K562 (cell line): Measurements from ENCODE around the gene POC5. TPM values are rescaled to one million over a fixed set of nuclear protein-coding genes. Genes with fewer than 3 reads are reported as not detected.

ENCODE experiments used
- ATAC-seq: fragments of 200-7000 bp; cut with Tn5 transposase; 3 replicates; pipeline ENCODE4 v1.9.1; 2020; ENCODE audit warnings: moderate library complexity
- BruUV-seq: library from RNA; stranded (reverse); fragments of 400-500 nt; replicated peaks from 2 replicates; lab custom pipeline; 2021; lab: Mats Ljungman, UMichigan
- CTCF ChIA-PET: fragments of 300-600 bp; formaldehyde crosslinking; extraction: SDS; loops from one replicate; lab custom pipeline; 2021; ENCODE audit warnings: low intra/inter-chr PET ratio; lab: Yijun Ruan, JAX
- POLR2A ChIA-PET: fragments of 300-600, 350-650 bp; sonication (Branson Sonifier 250); formaldehyde crosslinking; extraction: SDS; loops from one replicate; lab custom pipeline; 2021; ENCODE audit warnings: antibody characterized with exemption, inconsistent platforms; lab: Yijun Ruan, JAX
- DNase-seq, 4 experiments: peaks; one replicate each; pipeline versions ENCODE4 v3.0.0 to v3.0.0-alpha.2; 2011 to 2018; ENCODE audit warnings: low spot score in 3 of 4, mixed read lengths in 3 of 4; ENCODE audit errors: extremely low read depth in 1 of 4
- FAIRE-seq: peaks from 2 replicates; lab custom pipeline; 2011; peaks lifted over from hg19 to GRCh38; lab: Jason Lieb, UNC
- H2AFZ ChIP-seq: 2 replicates; pipeline ENCODE4 v1.6.0; 2011; ENCODE audit warnings: low read depth, low read length, control low read depth, inconsistent platforms
- H3K27ac ChIP-seq: fragments of 200-600 bp; 3 replicates; pipeline ENCODE4 v1.8.0; 2011; ENCODE audit warnings: low read depth, mild to moderate bottlenecking, control low read depth, inconsistent platforms, low read length, moderate library complexity, mixed read lengths; ENCODE audit errors: extremely low read depth
- H3K27me3 ChIP-seq, 2 experiments: fragments of 300-600 bp in 1 of 2; 2 replicates in 1 of 2; 3 replicates in 1 of 2; pipeline versions ENCODE4 v1.6.0 to v1.8.0; 2011; ENCODE audit warnings: inconsistent platforms in 2 of 2, low read length in 2 of 2, mild to moderate bottlenecking in 1 of 2, mixed read lengths in 1 of 2, moderate library complexity in 1 of 2; ENCODE audit not compliant: control insufficient read depth in 2 of 2, insufficient read depth in 2 of 2
- H3K36me3 ChIP-seq: fragments of 300-600 bp; 3 replicates; pipeline ENCODE4 v1.8.0; 2011; ENCODE audit warnings: mild to moderate bottlenecking, low read length, inconsistent platforms; ENCODE audit not compliant: control insufficient read depth, insufficient read depth
- H3K4me1 ChIP-seq, 2 experiments: fragments of 200-600 bp in 1 of 2; replicated peaks in 1 of 2; 2 replicates in 1 of 2; 3 replicates in 1 of 2; pipeline versions ENCODE4 v1.5.1 to v1.8.0; 2011; ENCODE audit warnings: inconsistent platforms in 2 of 2, low read length in 2 of 2, mild to moderate bottlenecking in 1 of 2, mixed read lengths in 1 of 2, moderate library complexity in 1 of 2; ENCODE audit not compliant: control insufficient read depth in 2 of 2, insufficient read depth in 2 of 2
- H3K4me2 ChIP-seq: 2 replicates; pipeline ENCODE4 v1.6.1; 2011; ENCODE audit warnings: low read length, control low read depth, inconsistent platforms, mixed read lengths; ENCODE audit not compliant: insufficient read depth
- H3K4me3 ChIP-seq: fragments of 200-600 bp; sonication (generic), shearing (Covaris generic); 2 replicates; pipeline ENCODE4 v1.5.1; 2016; ENCODE audit warnings: control low read depth, inconsistent platforms
- H3K79me2 ChIP-seq: fragments of 200-600 bp; 3 replicates; pipeline ENCODE4 v1.8.0; 2011; ENCODE audit warnings: low read length, inconsistent platforms; ENCODE audit not compliant: control insufficient read depth, insufficient read depth
- H3K9ac ChIP-seq, 2 experiments: 2 replicates each; pipeline versions ENCODE4 v1.6.0 to v1.6.1; 2011; ENCODE audit warnings: low read depth in 2 of 2, low read length in 2 of 2, control low read depth in 1 of 2, inconsistent platforms in 1 of 2, mild to moderate bottlenecking in 1 of 2, mixed read lengths in 1 of 2; ENCODE audit not compliant: insufficient read depth in 1 of 2
- H3K9me1 ChIP-seq: one replicate; pipeline ENCODE4 v1.6.0; 2011; ENCODE audit warnings: inconsistent platforms, mild to moderate bottlenecking, low read length, moderate library complexity; ENCODE audit not compliant: control insufficient read depth, insufficient read depth
- H3K9me3 ChIP-seq: replicated peaks from 2 replicates; pipeline ENCODE4 v1.5.1; 2011; ENCODE audit warnings: low read depth, low read length, inconsistent platforms; ENCODE audit not compliant: control insufficient read depth, insufficient read depth
- H4K20me1 ChIP-seq: replicated peaks from 2 replicates; pipeline ENCODE4 v1.6.1; 2011; ENCODE audit warnings: low read length, inconsistent platforms, mixed read lengths; ENCODE audit not compliant: control insufficient read depth, insufficient read depth
- ARID1B ChIP-seq: fragments of 450-650 bp; IDR thresholded peaks from 2 replicates; pipeline ENCODE4 v1.6.1; 2016; ENCODE audit warnings: antibody characterized with exemption, mild to moderate bottlenecking, inconsistent platforms
- BRD9 ChIP-seq: fragments of 450-650 bp; IDR thresholded peaks from 2 replicates; pipeline ENCODE4 v1.6.1; 2018; ENCODE audit warnings: low read depth; ENCODE audit not compliant: partially characterized antibody
- C11orf30 ChIP-seq: fragments of 450-650 bp; IDR thresholded peaks from 2 replicates; pipeline ENCODE4 v1.6.1; 2016; ENCODE audit warnings: low read depth, mild to moderate bottlenecking
- GTF2E2 ChIP-seq: fragments of 200-800 bp; sonication (Bioruptor generic); IDR thresholded peaks from 2 replicates; pipeline ENCODE4 v1.6.1; 2016; ENCODE audit warnings: missing genetic modification characterization, missing compliant biosample characterization
- HDAC2 ChIP-seq: fragments of 450-650 bp; IDR thresholded peaks from 2 replicates; pipeline ENCODE4 v1.6.1; 2016; ENCODE audit warnings: mild to moderate bottlenecking
- MYNN ChIP-seq, 2 experiments: sonication (generic); formaldehyde crosslinking in 1 of 2; IDR thresholded peaks; 2 replicates each; pipeline versions ENCODE4 v1.5.0 to v1.6.1; 2016 to 2020; ENCODE audit warnings: antibody characterized with exemption in 1 of 2, missing genetic modification reagents in 1 of 2
- RBM39 ChIP-seq: fragments of 200-400 bp; formaldehyde crosslinking; optimal IDR thresholded peaks from 2 replicates; pipeline ENCODE3; 2018; ENCODE audit warnings: low read depth, low read length
- TEAD1 ChIP-seq, 2 experiments: fragments of 450-650 bp in 1 of 2; sonication (generic) in 1 of 2; formaldehyde crosslinking; IDR thresholded peaks; 2 replicates each; pipeline versions ENCODE4 v1.4.0 to v1.8.0; 2020 to 2022; ENCODE audit warnings: mild to moderate bottlenecking in 2 of 2, missing genetic modification reagents in 1 of 2
- YBX1 ChIP-seq: fragments of 450-650 bp; IDR thresholded peaks from 2 replicates; pipeline ENCODE4 v1.7.1; 2016; ENCODE audit warnings: mild to moderate bottlenecking
- ZNF24 ChIP-seq: fragments of 450-650 bp; IDR thresholded peaks from 2 replicates; pipeline ENCODE4 v1.6.1; 2016
- ZNF445 ChIP-seq: fragments of 250-450 bp; sonication (Bioruptor Pico); IDR thresholded peaks from 2 replicates; pipeline ENCODE4 v1.4.0; 2020; ENCODE audit warnings: low read depth, mild to moderate bottlenecking, moderate library complexity
- WGBS: fragments of 100-300 bp; shearing (Covaris generic); methylation state at CpG from one replicate; pipeline ENCODE4 v1.1.6; 2016; ENCODE audit warnings: low coverage, mixed read lengths; ENCODE audit not compliant: insufficient coverage; ENCODE audit errors: missing lambda C conversion rate; 5-methylcytosine and 5-hydroxymethylcytosine counted together
- in situ Hi-C: fragments of 300-500 bp; cut with MboI; formaldehyde crosslinking; loops from 4 replicates; pipeline ENCODE4 v1.15.0; 2018; ENCODE audit warnings: inconsistent platforms, mixed read lengths
- intact Hi-C: fragments of 100-400 bp; cut with micrococcal nuclease; formaldehyde crosslinking; loops from 2 replicates; pipeline ENCODE4 v1.14.2; 2022
- polyA plus RNA-seq, 8 experiments: library from polyadenylated mRNA; depleted of rRNA in 4 of 8; stranded (reverse) in 5 of 8; unstranded in 3 of 8; fragments of >200 nt; fragmentation: Nextera tagmentation in 2 of 8; fragmentation: Illumina TruSeq in 1 of 8; extraction: Ambion mirVana in 2 of 8; extraction: Trizol in 1 of 8; gene quantifications; 2 replicates each; pipeline versions ENCODE4 v1.2.1 to v1.2.3, GENCODE V29; 2011 to 2014; ENCODE audit warnings: inconsistent platforms in 1 of 8, missing spikeins in 1 of 8
- total RNA-seq, 7 experiments: library from RNA; depleted of rRNA in 6 of 7; stranded (reverse); fragments of >200 nt in 6 of 7; fragmentation: Illumina TruSeq in 2 of 7; extraction: Trizol in 2 of 7; gene quantifications; 2 replicates each; pipeline versions ENCODE4 v1.2.1 to v1.2.3, GENCODE V29; 2011 to 2021; ENCODE audit warnings: low replicate concordance in 1 of 7
- TF ChIP-seq, protein P1 (sequence below): fragments of 250-450 bp; sonication (Bioruptor Pico); IDR thresholded peaks from 2 replicates; pipeline ENCODE4 v1.5.0; 2021
- TF ChIP-seq, protein P2 (sequence below): sonication (generic); formaldehyde crosslinking; IDR thresholded peaks from 2 replicates; pipeline ENCODE4 v1.8.0; 2022; ENCODE audit warnings: missing genetic modification reagents, mild to moderate bottlenecking, borderline replicate concordance
- TF ChIP-seq, protein P3 (sequence below): sonication (generic); formaldehyde crosslinking; IDR thresholded peaks from 2 replicates; pipeline ENCODE4 v1.8.1; 2023; ENCODE audit warnings: mild to moderate bottlenecking, missing genetic modification reagents
- TF ChIP-seq, protein P4 (sequence below): IDR thresholded peaks from 3 replicates; pipeline ENCODE4 v1.6.1; 2011; ENCODE audit warnings: borderline replicate concordance, mild to moderate bottlenecking; ENCODE audit not compliant: insufficient read length, insufficient read depth

The POC5 gene
- total and polyA plus RNA-seq, 9 of the 15 experiments (the other 6 are each of a cell fraction or from before 2014, with no cell fraction given) = 14.5 to 38.2 (median 27.0) TPM

DNA sequence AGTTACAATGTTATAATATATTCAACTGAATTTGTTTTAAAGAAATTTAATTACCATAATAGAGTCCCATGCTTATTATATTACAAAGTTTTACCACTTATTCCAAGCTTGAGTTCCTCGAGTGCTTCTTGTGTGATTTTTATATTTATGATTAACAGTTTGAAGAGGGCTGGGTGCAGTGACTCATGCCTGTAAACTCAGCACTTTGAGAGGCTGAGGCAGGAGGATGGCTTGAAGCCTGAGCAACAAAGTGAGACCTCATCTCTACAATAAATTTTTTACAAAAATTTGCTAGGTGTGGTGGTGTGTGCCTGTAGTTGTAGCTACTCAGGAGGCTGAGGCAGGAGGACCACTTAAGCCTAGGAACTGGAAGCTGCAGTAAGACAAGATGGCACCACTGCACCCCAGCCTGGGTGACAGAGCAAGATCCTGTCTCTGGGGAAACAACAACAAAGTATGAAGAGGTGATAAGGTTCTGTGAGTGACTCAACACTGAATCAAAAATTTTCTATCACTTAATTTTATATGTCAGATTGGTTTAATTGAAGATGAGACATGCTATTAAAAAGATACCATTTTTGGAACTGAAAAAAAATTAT, 9.2 kb downstream of the POC5 start (continued):
- TF ChIP-seq, protein P1, sequence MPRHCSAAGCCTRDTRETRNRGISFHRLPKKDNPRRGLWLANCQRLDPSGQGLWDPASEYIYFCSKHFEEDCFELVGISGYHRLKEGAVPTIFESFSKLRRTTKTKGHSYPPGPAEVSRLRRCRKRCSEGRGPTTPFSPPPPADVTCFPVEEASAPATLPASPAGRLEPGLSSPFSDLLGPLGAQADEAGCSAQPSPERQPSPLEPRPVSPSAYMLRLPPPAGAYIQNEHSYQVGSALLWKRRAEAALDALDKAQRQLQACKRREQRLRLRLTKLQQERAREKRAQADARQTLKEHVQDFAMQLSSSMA (CRISPR knock-in tag) = no peak
- peak; percentile 28 for TF ChIP-seq ARID1B

DNA sequence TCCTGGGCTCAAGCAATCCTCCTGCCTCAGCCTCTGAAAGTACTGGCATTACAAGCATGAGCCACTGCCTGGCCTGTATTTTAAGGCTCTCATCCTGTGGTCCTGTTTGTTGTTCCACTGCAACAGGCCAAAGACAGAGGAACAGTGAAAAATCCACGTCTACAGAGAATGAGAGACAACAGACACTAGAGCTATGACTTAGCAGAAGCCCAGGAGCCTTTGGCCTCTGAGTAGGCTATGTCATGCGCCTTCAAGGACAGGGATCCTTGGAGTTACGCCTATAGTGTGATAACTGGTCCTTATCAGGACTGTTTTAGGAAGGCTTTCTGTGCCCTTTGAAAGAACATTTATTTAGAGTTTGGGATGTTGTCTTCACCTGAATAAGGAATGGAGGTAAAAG, 10.5 kb downstream of the POC5 start:
- CTCF ChIA-PET = no interaction called here
- Histone ChIP-seq H3K9me1 (no peaks in the 10 kb centered on the region), H4K20me1 (no peaks in the 10 kb centered on the region), H2AFZ (peak overlapping the region; percentile 86), H3K36me3 (peaks cover 69% of the 10 kb centered on the region), H3K79me2 (peaks cover 27% of the 10 kb centered on the region), H3K9ac (peak overlapping the region; percentile 21 to 66; a peak in 3 of 4 replicates), H3K4me2 (peak overlapping the region; percentile 70), H3K9me3 (no peaks in the 10 kb centered on the region), H3K4me3 (no peak overlapping the region; the same call in 1 of the 2 replicates), H3K27ac (peak overlapping the region; percentile 88), H3K4me1 (peaks cover 0 to 24% of the 10 kb centered on the region in 2 experiments; a peak in 2 of 5 replicates), H3K27me3 (no peaks in the 10 kb centered on the region)
- no TSS peak for BruUV-seq
- peak; percentile 97 for ATAC-seq
- in situ Hi-C loops (no loop called here), intact Hi-C loops (no loop called here)
- POLR2A ChIA-PET = interaction anchor here (0.6 to 2.3 kb wide), 6 partner anchors 10 to 487 kb away, joined by 3 to 15 read pairs (median 4); partner anchors contain the start of gene POC5
- peak; percentile 14 to 81 (median 46) for DNase-seq
- 2% methylated on average over 3 of the region's 3 CpGs for WGBS
- FAIRE-seq = peak; percentile 93
- TF ChIP-seq YBX1 (no peak), MYNN (IDR thresholded peaks at IDR 0.05) (no peak), MYNN (CRISPR knock-in tag; IDR thresholded peaks at IDR 0.05) (no peak), HDAC2 (no peak), GTF2E2 (tag) (no peak), ZNF24 (no peak), TEAD1 (CRISPR knock-in tag; IDR thresholded peaks at IDR 0.05) (no peak), ZNF445 (CRISPR knock-in tag) (no peak), BRD9 (no peak), RBM39 (no peak), C11orf30 (peak; percentile 82)
- TF ChIP-seq, protein P2, sequence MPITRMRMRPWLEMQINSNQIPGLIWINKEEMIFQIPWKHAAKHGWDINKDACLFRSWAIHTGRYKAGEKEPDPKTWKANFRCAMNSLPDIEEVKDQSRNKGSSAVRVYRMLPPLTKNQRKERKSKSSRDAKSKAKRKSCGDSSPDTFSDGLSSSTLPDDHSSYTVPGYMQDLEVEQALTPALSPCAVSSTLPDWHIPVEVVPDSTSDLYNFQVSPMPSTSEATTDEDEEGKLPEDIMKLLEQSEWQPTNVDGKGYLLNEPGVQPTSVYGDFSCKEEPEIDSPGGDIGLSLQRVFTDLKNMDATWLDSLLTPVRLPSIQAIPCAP (CRISPR knock-in tag) = no peak
- TF ChIP-seq, protein P3, sequence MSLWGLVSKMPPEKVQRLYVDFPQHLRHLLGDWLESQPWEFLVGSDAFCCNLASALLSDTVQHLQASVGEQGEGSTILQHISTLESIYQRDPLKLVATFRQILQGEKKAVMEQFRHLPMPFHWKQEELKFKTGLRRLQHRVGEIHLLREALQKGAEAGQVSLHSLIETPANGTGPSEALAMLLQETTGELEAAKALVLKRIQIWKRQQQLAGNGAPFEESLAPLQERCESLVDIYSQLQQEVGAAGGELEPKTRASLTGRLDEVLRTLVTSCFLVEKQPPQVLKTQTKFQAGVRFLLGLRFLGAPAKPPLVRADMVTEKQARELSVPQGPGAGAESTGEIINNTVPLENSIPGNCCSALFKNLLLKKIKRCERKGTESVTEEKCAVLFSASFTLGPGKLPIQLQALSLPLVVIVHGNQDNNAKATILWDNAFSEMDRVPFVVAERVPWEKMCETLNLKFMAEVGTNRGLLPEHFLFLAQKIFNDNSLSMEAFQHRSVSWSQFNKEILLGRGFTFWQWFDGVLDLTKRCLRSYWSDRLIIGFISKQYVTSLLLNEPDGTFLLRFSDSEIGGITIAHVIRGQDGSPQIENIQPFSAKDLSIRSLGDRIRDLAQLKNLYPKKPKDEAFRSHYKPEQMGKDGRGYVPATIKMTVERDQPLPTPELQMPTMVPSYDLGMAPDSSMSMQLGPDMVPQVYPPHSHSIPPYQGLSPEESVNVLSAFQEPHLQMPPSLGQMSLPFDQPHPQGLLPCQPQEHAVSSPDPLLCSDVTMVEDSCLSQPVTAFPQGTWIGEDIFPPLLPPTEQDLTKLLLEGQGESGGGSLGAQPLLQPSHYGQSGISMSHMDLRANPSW (CRISPR knock-in tag) = no peak
- TF ChIP-seq, protein P4, sequence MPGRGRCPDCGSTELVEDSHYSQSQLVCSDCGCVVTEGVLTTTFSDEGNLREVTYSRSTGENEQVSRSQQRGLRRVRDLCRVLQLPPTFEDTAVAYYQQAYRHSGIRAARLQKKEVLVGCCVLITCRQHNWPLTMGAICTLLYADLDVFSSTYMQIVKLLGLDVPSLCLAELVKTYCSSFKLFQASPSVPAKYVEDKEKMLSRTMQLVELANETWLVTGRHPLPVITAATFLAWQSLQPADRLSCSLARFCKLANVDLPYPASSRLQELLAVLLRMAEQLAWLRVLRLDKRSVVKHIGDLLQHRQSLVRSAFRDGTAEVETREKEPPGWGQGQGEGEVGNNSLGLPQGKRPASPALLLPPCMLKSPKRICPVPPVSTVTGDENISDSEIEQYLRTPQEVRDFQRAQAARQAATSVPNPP = no peak
